ENCODE measurements around the gene STARD13. TPM values are rescaled to one million over a fixed set of nuclear protein-coding genes. Genes with fewer than 3 reads are reported as not detected.

The STARD13 gene
- total RNA-seq, 1 experiment from 2014 or later = 2.1 TPM

- no peak overlapping the region for H3K9ac ChIP-seq (ENCODE audit: extremely low read depth, insufficient read length, low read length)
- H3K14ac ChIP-seq (ENCODE audit: insufficient read depth, low read length) = no peak overlapping the region
- no peaks in the 10 kb centered on the region for H3K9me3 ChIP-seq (ENCODE audit: control insufficient read depth, low read depth, low read length)
- no peak overlapping the region for H3T11ph ChIP-seq (ENCODE audit: low read length)
- H3K4me1 ChIP-seq (ENCODE audit: insufficient read depth, low read length) = peaks cover 6% of the 10 kb centered on the region; the same call in 1 of the 2 replicates
- no peak overlapping the region for H4K91ac ChIP-seq (ENCODE audit: insufficient read length, low read depth, low read length)
- H4K5ac ChIP-seq (ENCODE audit: insufficient read length, low read depth, low read length) = no peak overlapping the region
- Mint-ChIP-seq H3K4me3 (no peak overlapping the region), H3K27ac (no peak overlapping the region; a peak in 1 of 7 replicates), H3K27me3 (ENCODE audit: low read depth) (no peaks in the 10 kb centered on the region), H3K4me1 (peaks cover 35 to 41% of the 10 kb centered on the region in 2 experiments), H3K36me3 (ENCODE audit: insufficient read depth in 1 of 3, low read depth in 3 of 3) (no peaks in the 10 kb centered on the region; a peak in 1 of 7 replicates), H3K9me3 (no peaks in the 10 kb centered on the region)
- no peak overlapping the region for H3K4ac ChIP-seq (ENCODE audit: low read depth, low read length)
- no peak overlapping the region for H3K27ac ChIP-seq (ENCODE audit: insufficient read length, low read depth, low read length)
- no peak overlapping the region for H3K56ac ChIP-seq (ENCODE audit: insufficient read length, low read depth, low read length)
- H3K79me2 ChIP-seq (ENCODE audit: insufficient read depth, low read length) = no peaks in the 10 kb centered on the region
- H3K23me2 ChIP-seq (ENCODE audit: insufficient read length, low read depth, low read length, poor library complexity, severe bottlenecking) = no peaks in the 10 kb centered on the region
- no peaks in the 10 kb centered on the region for H3K79me1 ChIP-seq (ENCODE audit: insufficient read depth, low read depth, low read length, poor library complexity, severe bottlenecking)
- WGBS (ENCODE audit: extremely low coverage, insufficient read length, low lambda C conversion rate) = no CpG with 5 or more reads among the region's 2 CpGs
- H2BK15ac ChIP-seq (ENCODE audit: low read depth, low read length) = no peak overlapping the region
- no peaks in the 10 kb centered on the region for H4K20me1 ChIP-seq (ENCODE audit: control insufficient read depth, insufficient read depth, insufficient read length)
- no peak for DNase-seq
- H3K23ac ChIP-seq (ENCODE audit: insufficient read length, low read depth, low read length) = no peak overlapping the region
- no peak overlapping the region for H2BK5ac ChIP-seq (ENCODE audit: insufficient read length, low read length)
- TF ChIP-seq, protein P1, sequence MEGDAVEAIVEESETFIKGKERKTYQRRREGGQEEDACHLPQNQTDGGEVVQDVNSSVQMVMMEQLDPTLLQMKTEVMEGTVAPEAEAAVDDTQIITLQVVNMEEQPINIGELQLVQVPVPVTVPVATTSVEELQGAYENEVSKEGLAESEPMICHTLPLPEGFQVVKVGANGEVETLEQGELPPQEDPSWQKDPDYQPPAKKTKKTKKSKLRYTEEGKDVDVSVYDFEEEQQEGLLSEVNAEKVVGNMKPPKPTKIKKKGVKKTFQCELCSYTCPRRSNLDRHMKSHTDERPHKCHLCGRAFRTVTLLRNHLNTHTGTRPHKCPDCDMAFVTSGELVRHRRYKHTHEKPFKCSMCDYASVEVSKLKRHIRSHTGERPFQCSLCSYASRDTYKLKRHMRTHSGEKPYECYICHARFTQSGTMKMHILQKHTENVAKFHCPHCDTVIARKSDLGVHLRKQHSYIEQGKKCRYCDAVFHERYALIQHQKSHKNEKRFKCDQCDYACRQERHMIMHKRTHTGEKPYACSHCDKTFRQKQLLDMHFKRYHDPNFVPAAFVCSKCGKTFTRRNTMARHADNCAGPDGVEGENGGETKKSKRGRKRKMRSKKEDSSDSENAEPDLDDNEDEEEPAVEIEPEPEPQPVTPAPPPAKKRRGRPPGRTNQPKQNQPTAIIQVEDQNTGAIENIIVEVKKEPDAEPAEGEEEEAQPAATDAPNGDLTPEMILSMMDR (conservative IDR thresholded peaks at IDR 0.05) = no peak
- no peak overlapping the region for H2AK5ac ChIP-seq (ENCODE audit: insufficient read length, low read length)
- H3K27me3 ChIP-seq (ENCODE audit: insufficient read depth, low read length) = no peaks in the 10 kb centered on the region
- no peak overlapping the region for H3K18ac ChIP-seq (ENCODE audit: insufficient read length, low read depth, low read length)
- H4K8ac ChIP-seq (replicated peaks; ENCODE audit: insufficient read length, low read depth, low read length) = no peak overlapping the region
- H2AFZ ChIP-seq (ENCODE audit: low read length) = no peak overlapping the region
- no peak overlapping the region for H2BK20ac ChIP-seq (ENCODE audit: low read depth, low read length, poor library complexity, severe bottlenecking)
- H2BK12ac ChIP-seq (ENCODE audit: insufficient read length, low read depth, low read length) = no peak overlapping the region
- no peak overlapping the region for H2BK120ac ChIP-seq (ENCODE audit: low read depth, low read length, poor library complexity, severe bottlenecking)
- no peak overlapping the region for H3K4me2 ChIP-seq (ENCODE audit: insufficient read depth, insufficient read length, low read length)
Observed at GRCh38 chr13:33210090-33210489, 75.5 kb downstream of the STARD13 start.

Measured in H9 (cell line).